H9 (cell line): Measurements from ENCODE around the gene TMEM198. TPM values are rescaled to one million over a fixed set of nuclear protein-coding genes. Genes with fewer than 3 reads are reported as not detected.

ENCODE experiments used
- DNase-seq: peaks from one replicate; pipeline ENCODE4 v3.0.0-alpha.2; 2017
- H2AFZ ChIP-seq: one replicate; pipeline ENCODE4 v1.6.1; 2013; ENCODE audit warnings: mild to moderate bottlenecking, low read length, control low read depth, moderate library complexity
- H2AK5ac ChIP-seq: 2 replicates; pipeline ENCODE4 v1.6.1; 2013; ENCODE audit warnings: low read length, control low read depth, mixed read lengths; ENCODE audit not compliant: insufficient read length
- H2BK120ac ChIP-seq: one replicate; pipeline ENCODE4 v1.6.1; 2013; ENCODE audit warnings: low read depth, mild to moderate bottlenecking, low read length, control low read depth, inconsistent platforms; ENCODE audit not compliant: poor library complexity, severe bottlenecking
- H2BK12ac ChIP-seq: 2 replicates; pipeline ENCODE4 v1.6.1; 2013; ENCODE audit warnings: low read length, control low read depth, mixed read lengths, low read depth; ENCODE audit not compliant: insufficient read length
- H2BK15ac ChIP-seq: 2 replicates; pipeline ENCODE4 v1.6.1; 2013; ENCODE audit warnings: low read depth, low read length, control low read depth
- H2BK20ac ChIP-seq: one replicate; pipeline ENCODE4 v1.6.1; 2013; ENCODE audit warnings: low read depth, mild to moderate bottlenecking, low read length, control low read depth, inconsistent platforms; ENCODE audit not compliant: poor library complexity, severe bottlenecking
- H2BK5ac ChIP-seq: 2 replicates; pipeline ENCODE4 v1.6.1; 2013; ENCODE audit warnings: low read length, control low read depth, mixed read lengths; ENCODE audit not compliant: insufficient read length
- H3K14ac ChIP-seq: 2 replicates; pipeline ENCODE4 v1.6.1; 2013; ENCODE audit warnings: low read length, control low read depth; ENCODE audit not compliant: insufficient read depth
- H3K18ac ChIP-seq: 2 replicates; pipeline ENCODE4 v1.6.1; 2013; ENCODE audit warnings: low read depth, mild to moderate bottlenecking, mixed read lengths, low read length, control low read depth; ENCODE audit not compliant: insufficient read length
- H3K23ac ChIP-seq: 2 replicates; pipeline ENCODE4 v1.6.1; 2013; ENCODE audit warnings: low read length, control low read depth, mixed read lengths, low read depth; ENCODE audit not compliant: insufficient read length
- H3K23me2 ChIP-seq: 2 replicates; pipeline ENCODE4 v1.6.1; 2013; ENCODE audit warnings: low read depth, mild to moderate bottlenecking, mixed read lengths, low read length, control low read depth; ENCODE audit not compliant: insufficient read length, poor library complexity, severe bottlenecking
- H3K27ac ChIP-seq: 2 replicates; pipeline ENCODE4 v1.5.1; 2013; ENCODE audit warnings: low read length, control low read depth, mixed read lengths, low read depth; ENCODE audit not compliant: insufficient read length
- H3K27me3 ChIP-seq: 2 replicates; pipeline ENCODE4 v1.6.1; 2013; ENCODE audit warnings: low read length, control low read depth, inconsistent platforms; ENCODE audit not compliant: insufficient read depth
- H3K4ac ChIP-seq: 2 replicates; pipeline ENCODE4 v1.6.1; 2013; ENCODE audit warnings: low read depth, mild to moderate bottlenecking, control low read depth, inconsistent platforms, low read length, moderate library complexity
- H3K4me1 ChIP-seq: 2 replicates; pipeline ENCODE4 v1.6.1; 2013; ENCODE audit warnings: low read length, control low read depth, inconsistent platforms; ENCODE audit not compliant: insufficient read depth
- H3K4me2 ChIP-seq: 2 replicates; pipeline ENCODE4 v1.6.1; 2013; ENCODE audit warnings: low read length, control low read depth, mixed read lengths; ENCODE audit not compliant: insufficient read length, insufficient read depth
- H3K56ac ChIP-seq: 2 replicates; pipeline ENCODE4 v1.6.1; 2013; ENCODE audit warnings: low read depth, mild to moderate bottlenecking, mixed read lengths, low read length, control low read depth; ENCODE audit not compliant: insufficient read length
- H3K79me1 ChIP-seq: 2 replicates; pipeline ENCODE4 v1.6.1; 2013; ENCODE audit warnings: low read depth, mild to moderate bottlenecking, moderate library complexity, low read length, control low read depth, inconsistent platforms; ENCODE audit not compliant: insufficient read depth, poor library complexity, severe bottlenecking
- H3K79me2 ChIP-seq: 2 replicates; pipeline ENCODE4 v1.6.1; 2013; ENCODE audit warnings: low read length, control low read depth, inconsistent platforms; ENCODE audit not compliant: insufficient read depth
- H3K9ac ChIP-seq: 2 replicates; pipeline ENCODE4 v1.6.1; 2013; ENCODE audit warnings: low read length, control low read depth, mixed read lengths; ENCODE audit not compliant: insufficient read length; ENCODE audit errors: extremely low read depth
- H3K9me3 ChIP-seq: one replicate; pipeline ENCODE4 v1.6.1; 2013; ENCODE audit warnings: low read depth, low read length, inconsistent platforms; ENCODE audit not compliant: control insufficient read depth
- H3T11ph ChIP-seq: one replicate; pipeline ENCODE4 v1.6.1; 2013; ENCODE audit warnings: mild to moderate bottlenecking, low read length, control low read depth, inconsistent platforms
- H4K20me1 ChIP-seq: one replicate; pipeline ENCODE4 v1.6.1; 2013; ENCODE audit not compliant: control insufficient read depth, insufficient read length, insufficient read depth
- H4K5ac ChIP-seq: 2 replicates; pipeline ENCODE4 v1.6.1; 2013; ENCODE audit warnings: low read depth, mild to moderate bottlenecking, mixed read lengths, low read length, control low read depth; ENCODE audit not compliant: insufficient read length
- H4K8ac ChIP-seq: replicated peaks from 2 replicates; pipeline ENCODE4 v1.6.1; 2013; ENCODE audit warnings: low read length, control low read depth, mixed read lengths, low read depth; ENCODE audit not compliant: insufficient read length
- H4K91ac ChIP-seq: 2 replicates; pipeline ENCODE4 v1.6.1; 2013; ENCODE audit warnings: low read depth, mild to moderate bottlenecking, moderate library complexity, mixed read lengths, low read length, control low read depth; ENCODE audit not compliant: insufficient read length
- H3K27ac Mint-ChIP-seq, 3 experiments: 2 replicates in 2 of 3; 3 replicates in 1 of 3; pipeline ENCODE4 v1.8.0; 2020 to 2021; ENCODE audit warnings: mixed read lengths in 3 of 3, mild to moderate bottlenecking in 1 of 3, moderate library complexity in 1 of 3
- H3K27me3 Mint-ChIP-seq: 2 replicates; pipeline ENCODE4 v1.8.0; 2021; ENCODE audit warnings: low read depth, mild to moderate bottlenecking, moderate library complexity, mixed read lengths
- H3K36me3 Mint-ChIP-seq, 3 experiments: 2 replicates in 2 of 3; 3 replicates in 1 of 3; pipeline ENCODE4 v1.8.0; 2020 to 2021; ENCODE audit warnings: low read depth in 3 of 3, mixed read lengths in 3 of 3; ENCODE audit not compliant: insufficient read depth in 1 of 3
- H3K4me1 Mint-ChIP-seq, 2 experiments: 2 replicates each; pipeline ENCODE4 v1.8.0; 2020; ENCODE audit warnings: mixed read lengths in 2 of 2
- H3K4me3 Mint-ChIP-seq, 2 experiments: 2 replicates in 1 of 2; 3 replicates in 1 of 2; pipeline ENCODE4 v1.8.0; 2020 to 2021; ENCODE audit warnings: mild to moderate bottlenecking in 2 of 2, mixed read lengths in 2 of 2, moderate library complexity in 1 of 2
- H3K9me3 Mint-ChIP-seq, 2 experiments: 2 replicates in 1 of 2; 3 replicates in 1 of 2; pipeline ENCODE4 v1.8.0; 2020; ENCODE audit warnings: mild to moderate bottlenecking in 2 of 2, mixed read lengths in 2 of 2, moderate library complexity in 1 of 2
- WGBS: extraction: QIAGEN DNeasy Blood & Tissue Kit; methylation state at CpG from one replicate; pipeline ENCODE4 v1.1.7; 2013; ENCODE audit warnings: missing lambda C conversion rate, low lambda C conversion rate, mixed read lengths; ENCODE audit not compliant: insufficient read length; ENCODE audit errors: extremely low coverage; 5-methylcytosine and 5-hydroxymethylcytosine counted together
- total RNA-seq: library from RNA; stranded (reverse); gene quantifications from 2 replicates; pipeline ENCODE4 v1.2.1, GENCODE V29; 2021
- TF ChIP-seq, protein P1 (sequence below): fragments of 200-600 bp; sonication (generic); conservative IDR thresholded peaks from 3 replicates; pipeline ENCODE4 v1.8.0; 2021; ENCODE audit warnings: antibody characterized with exemption, mild to moderate bottlenecking

Gene TMEM198
- total RNA-seq, 1 experiment from 2014 or later = 7.7 TPM

DNA sequence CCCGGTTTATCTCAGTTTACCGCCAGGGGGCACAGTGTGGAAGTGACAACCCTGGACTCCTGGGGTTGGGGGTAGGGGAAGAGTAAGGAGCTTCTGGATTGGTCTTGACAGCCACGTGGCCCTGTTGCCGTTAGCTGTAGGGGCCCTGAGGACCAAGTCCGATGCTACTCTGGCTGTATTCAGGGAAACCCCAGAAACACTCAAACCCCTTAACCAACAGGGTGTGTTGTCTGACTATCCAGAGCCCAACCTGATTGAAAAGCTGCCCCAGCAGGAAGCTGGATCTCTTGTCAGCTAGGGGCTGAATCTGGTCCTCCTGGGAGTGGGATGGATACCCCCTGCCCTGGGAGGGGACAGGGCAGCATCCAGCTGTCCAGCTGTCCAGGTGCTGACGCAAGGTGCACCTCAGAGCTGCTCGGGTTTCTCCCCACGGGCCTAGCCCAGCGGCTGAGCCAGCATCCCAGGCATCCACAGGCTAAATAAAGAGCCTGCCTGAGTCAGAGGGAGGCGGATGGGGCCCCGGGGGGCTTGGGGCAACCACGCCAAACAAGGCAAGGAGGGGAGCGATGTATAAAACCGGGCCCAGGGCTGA lies 48.2 kb upstream of the TMEM198 start:
- Histone ChIP-seq H2BK15ac (no peak overlapping the region), H3K79me2 (no peaks in the 10 kb centered on the region), H3K18ac (no peak overlapping the region), H3K27me3 (peaks cover 15% of the 10 kb centered on the region; the same call in 1 of the 2 replicates), H3K4me2 (no peak overlapping the region), H3K9ac (no peak overlapping the region), H3K14ac (no peak overlapping the region), H3K23ac (no peak overlapping the region), H3T11ph (no peak overlapping the region), H3K4ac (no peak overlapping the region), H4K91ac (no peak overlapping the region), H2AFZ (no peak overlapping the region), H2BK20ac (no peak overlapping the region), H3K23me2 (peaks cover 24% of the 10 kb centered on the region), H4K20me1 (peaks cover 5% of the 10 kb centered on the region), H2AK5ac (no peak overlapping the region), H3K4me1 (peaks cover 12% of the 10 kb centered on the region; the same call in 1 of the 2 replicates), H2BK12ac (no peak overlapping the region), H3K56ac (no peak overlapping the region), H3K79me1 (no peaks in the 10 kb centered on the region), H4K5ac (no peak overlapping the region), H3K9me3 (no peaks in the 10 kb centered on the region), H4K8ac (no peak overlapping the region), H2BK5ac (no peak overlapping the region), H2BK120ac (no peak overlapping the region), H3K27ac (no peak overlapping the region)
- TF ChIP-seq, protein P1, sequence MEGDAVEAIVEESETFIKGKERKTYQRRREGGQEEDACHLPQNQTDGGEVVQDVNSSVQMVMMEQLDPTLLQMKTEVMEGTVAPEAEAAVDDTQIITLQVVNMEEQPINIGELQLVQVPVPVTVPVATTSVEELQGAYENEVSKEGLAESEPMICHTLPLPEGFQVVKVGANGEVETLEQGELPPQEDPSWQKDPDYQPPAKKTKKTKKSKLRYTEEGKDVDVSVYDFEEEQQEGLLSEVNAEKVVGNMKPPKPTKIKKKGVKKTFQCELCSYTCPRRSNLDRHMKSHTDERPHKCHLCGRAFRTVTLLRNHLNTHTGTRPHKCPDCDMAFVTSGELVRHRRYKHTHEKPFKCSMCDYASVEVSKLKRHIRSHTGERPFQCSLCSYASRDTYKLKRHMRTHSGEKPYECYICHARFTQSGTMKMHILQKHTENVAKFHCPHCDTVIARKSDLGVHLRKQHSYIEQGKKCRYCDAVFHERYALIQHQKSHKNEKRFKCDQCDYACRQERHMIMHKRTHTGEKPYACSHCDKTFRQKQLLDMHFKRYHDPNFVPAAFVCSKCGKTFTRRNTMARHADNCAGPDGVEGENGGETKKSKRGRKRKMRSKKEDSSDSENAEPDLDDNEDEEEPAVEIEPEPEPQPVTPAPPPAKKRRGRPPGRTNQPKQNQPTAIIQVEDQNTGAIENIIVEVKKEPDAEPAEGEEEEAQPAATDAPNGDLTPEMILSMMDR = peak; percentile 80
- no CpG with 5 or more reads among the region's 14 CpGs for WGBS
- H3K4me1 Mint-ChIP-seq = peaks cover 30 to 47% of the 10 kb centered on the region in 2 experiments
- no peaks in the 10 kb centered on the region; a peak in 1 of 5 replicates for H3K9me3 Mint-ChIP-seq
- H3K27me3 Mint-ChIP-seq = peaks cover 59% of the 10 kb centered on the region
- H3K27ac Mint-ChIP-seq = no peak overlapping the region
- no peaks in the 10 kb centered on the region for H3K36me3 Mint-ChIP-seq
- H3K4me3 Mint-ChIP-seq = no peak overlapping the region
- peak; percentile 83 for DNase-seq
